Aorta (tissue), 5 donors: ENCODE measurements around the gene PPM1D. TPM values are rescaled to one million over a fixed set of nuclear protein-coding genes. Genes with fewer than 3 reads are reported as not detected.
"Not testable (repeated sequence)": the region's sequence is repeated elsewhere in the genome, so short reads cannot be mapped to it uniquely, and the experiment has no call there.

Source experiments
- ATAC-seq: fragments of 200-7000 bp; cut with Tn5 transposase; one replicate; pipeline ENCODE4 v1.9.1; 2022; ENCODE audit warnings: moderate library complexity; ENCODE audit not compliant: low FRiP score
- DNase-seq, 2 donors: peaks; one replicate each; pipeline ENCODE4 v3.0.0-alpha.2; 2020
- H3K27ac ChIP-seq, 2 donors: one replicate each; pipeline ENCODE4 v1.5.1; 2013; ENCODE audit warnings: low read length in 2 of 2, mild to moderate bottlenecking in 2 of 2, moderate library complexity in 2 of 2, control low read depth in 1 of 2, inconsistent platforms in 1 of 2, low read depth in 1 of 2
- H3K27me3 ChIP-seq, 2 donors: one replicate each; pipeline ENCODE4 v1.6.1; 2013; ENCODE audit warnings: control low read depth in 1 of 2, low read length in 1 of 2, mild to moderate bottlenecking in 1 of 2, moderate library complexity in 1 of 2; ENCODE audit not compliant: insufficient read depth in 2 of 2, control insufficient read depth in 1 of 2
- H3K36me3 ChIP-seq, 2 donors: one replicate each; pipeline ENCODE4 v1.6.1; 2013; ENCODE audit warnings: control low read depth in 1 of 2, low read length in 1 of 2, mild to moderate bottlenecking in 1 of 2; ENCODE audit not compliant: insufficient read depth in 2 of 2, control insufficient read depth in 1 of 2
- H3K4me1 ChIP-seq, 2 donors: one replicate each; pipeline ENCODE4 v1.6.1; 2013; ENCODE audit warnings: low read length in 2 of 2, control low read depth in 1 of 2, mild to moderate bottlenecking in 1 of 2, moderate library complexity in 1 of 2; ENCODE audit not compliant: insufficient read depth in 2 of 2, control insufficient read depth in 1 of 2
- H3K4me3 ChIP-seq, 2 donors: one replicate each; pipeline ENCODE4 v1.5.1; 2013; ENCODE audit warnings: low read length in 2 of 2, control low read depth in 1 of 2, mild to moderate bottlenecking in 1 of 2
- H3K9me3 ChIP-seq: one replicate; pipeline ENCODE4 v1.6.1; 2013; ENCODE audit warnings: mild to moderate bottlenecking, low read length; ENCODE audit not compliant: control insufficient read depth
- WGBS, 2 donors: extraction: QIAGEN DNeasy Blood & Tissue Kit; methylation state at CpG; one replicate each; pipeline ENCODE4 v1.1.7; 2013; 5-methylcytosine and 5-hydroxymethylcytosine counted together
- intact Hi-C, 2 donors: fragments of 100-400 bp; cut with DNase I; formaldehyde crosslinking; loops; one replicate each; pipeline versions ENCODE4 v1.14.2 to v1.15.0; 2022
- long read RNA-seq, 2 donors: library from polyadenylated mRNA; unstranded; transcript quantifications; one replicate each; pipeline ENCODE4 v2.0.0, GENCODE V29; 2020 to 2021
- polyA plus RNA-seq, 2 donors: library from polyadenylated mRNA; stranded (reverse); fragments of 200-250 nt; gene quantifications; one replicate each; pipeline ENCODE4 v1.2.3, GENCODE V29; 2013
- total RNA-seq, 2 donors: library from RNA; stranded (reverse); fragmentation: NEBNext Ultra II Directional; extraction: Animal tissue kit (Norgen Biotek cat#: 25700); gene quantifications; one replicate each; pipeline ENCODE4 v1.2.1, GENCODE V29; 2021
- donor health status: healthy with polysubstance abuse.
- donor health status: Bipolar disorder and iron deficiency.
- donor health status: DM: no; HTN: no; CAD: no.
- donor health status: DM: no; HTN: no; CAD: no.
- donor health status: DM: yes; HTN: yes; CAD: no.

PPM1D gene
- 10 to 100 TPM; 15.8 to 16.0 TPM for total RNA-seq
- 1 to 10 TPM; 2.0 to 4.4 TPM for polyA plus RNA-seq
- long read RNA-seq, donor 1, full-length matches to known transcripts: 31 of 72 reads
- long read RNA-seq, donor 1, partial matches to known transcripts: 9 of 72 reads
- long read RNA-seq, donor 1, other reads (novel, unspliced or antisense): 32 of 72 reads
- long read RNA-seq, donor 2, full-length matches to known transcripts: 10 of 18 reads
- long read RNA-seq, donor 2, partial matches to known transcripts: 2 of 18 reads
- long read RNA-seq, donor 2, other reads (novel, unspliced or antisense): 6 of 18 reads

- peak; percentile 98 for ATAC-seq
- intact Hi-C loops: loop anchor here in 1 of 2 donors (10.0 kb wide), 1 partner anchor 75 kb away; the partner anchor contains the start of gene APPBP2
- no peaks in the 10 kb centered on the region for H3K4me1 ChIP-seq
- no peaks in the 10 kb centered on the region for H3K27me3 ChIP-seq
- H3K4me3 ChIP-seq: peak within 1 kb of the TSS; percentile 55 to 91
- WGBS, 2 donors: 1% methylated on average over 78 to 83 of the region's 83 CpGs
- no peaks in the 10 kb centered on the region for H3K9me3 ChIP-seq
- H3K36me3 ChIP-seq: no peaks in the 10 kb centered on the region
- DNase-seq: peak; percentile 100
- peak within 1 kb of the TSS; percentile 82 to 91 for H3K27ac ChIP-seq
Observed at GRCh38 chr17:60599620-60600489, at the start of gene PPM1D. TSS of gene PPM1D (plus strand) at chr17:60600193. CDS start at chr17:60600415, 222 bp downstream.

GRCh38 chr17:60552255-60552654 is 47.7 kb upstream of the PPM1D start:
- H3K4me3 ChIP-seq, H3K9me3 ChIP-seq, H3K4me1 ChIP-seq, H3K36me3 ChIP-seq, intact Hi-C loops, H3K27ac ChIP-seq, DNase-seq, ATAC-seq, H3K27me3 ChIP-seq: not testable (repeated sequence)
- WGBS, 2 donors: 95 to 99% methylated on average over 5 to 8 of the region's 13 CpGs

- H3K27ac ChIP-seq: no peak overlapping the region
- H3K4me1 ChIP-seq: no peaks in the 10 kb centered on the region
- no peaks in the 10 kb centered on the region for H3K27me3 ChIP-seq
- WGBS, 2 donors: 44 to 49% methylated on average over 2 of the region's 2 CpGs
- H3K9me3 ChIP-seq: no peaks in the 10 kb centered on the region
- DNase-seq (peak in 1 of 2 donors; percentile 55), ATAC-seq (no peak)
- no peak overlapping the region for H3K4me3 ChIP-seq
- H3K36me3 ChIP-seq: no peaks in the 10 kb centered on the region
- intact Hi-C loops: no loop called here
Observed at GRCh38 chr17:60554377-60554788, 45.6 kb upstream of the PPM1D start.

GRCh38 chr17:60555786-60556185 is 44.2 kb upstream of the PPM1D start:
- Histone ChIP-seq H3K36me3 (no peaks in the 10 kb centered on the region), H3K27me3 (no peaks in the 10 kb centered on the region), H3K4me1 (no peaks in the 10 kb centered on the region), H3K4me3 (no peak overlapping the region), H3K27ac (no peak overlapping the region), H3K9me3 (no peaks in the 10 kb centered on the region)
- 96 to 98% methylated on average over 4 of the region's 4 CpGs for WGBS, 2 donors
- no peak for ATAC-seq
- intact Hi-C loops: no loop called here
- no peak for DNase-seq

GRCh38 chr17:60557805-60558204 is 42.2 kb upstream of the PPM1D start:
- Histone ChIP-seq H3K27me3 (no peaks in the 10 kb centered on the region), H3K4me1 (no peaks in the 10 kb centered on the region), H3K9me3 (no peaks in the 10 kb centered on the region), H3K4me3 (no peak overlapping the region), H3K36me3 (no peaks in the 10 kb centered on the region), H3K27ac (no peak overlapping the region)
- intact Hi-C loops: no loop called here
- WGBS, 2 donors: 74 to 77% methylated on average over 2 of the region's 2 CpGs
- no peak for ATAC-seq
- no peak for DNase-seq

- H3K4me1 ChIP-seq: no peaks in the 10 kb centered on the region
- H3K9me3 ChIP-seq: no peaks in the 10 kb centered on the region
- intact Hi-C loops: no loop called here
- H3K27me3 ChIP-seq: no peaks in the 10 kb centered on the region
- ATAC-seq (no peak), DNase-seq (no peak)
- H3K27ac ChIP-seq: no peak overlapping the region
- no peaks in the 10 kb centered on the region for H3K36me3 ChIP-seq
- no peak overlapping the region for H3K4me3 ChIP-seq
- WGBS, 2 donors: 92 to 93% methylated on average over 8 of the region's 8 CpGs
Observed at GRCh38 chr17:60559659-60559994, 40.4 kb upstream of the PPM1D start.

GRCh38 chr17:60559995-60560859 is 39.8 kb upstream of the PPM1D start:
- H3K9me3 ChIP-seq: no peaks in the 10 kb centered on the region
- intact Hi-C loops: no loop called here
- WGBS, 2 donors: 90% methylated on average over 26 of the region's 26 CpGs

GRCh38 chr17:60560860-60561257 is 39.1 kb upstream of the PPM1D start:
- intact Hi-C loops: no loop called here
- H3K4me3 ChIP-seq: no peak overlapping the region
- DNase-seq (no peak), ATAC-seq (no peak)
- H3K9me3 ChIP-seq: no peaks in the 10 kb centered on the region
- no peak overlapping the region for H3K27ac ChIP-seq
- H3K27me3 ChIP-seq: no peaks in the 10 kb centered on the region
- no peaks in the 10 kb centered on the region for H3K36me3 ChIP-seq
- 91 to 92% methylated on average over 11 of the region's 11 CpGs for WGBS, 2 donors
- no peaks in the 10 kb centered on the region for H3K4me1 ChIP-seq

More at GRCh38 chr17:60559995-60560859, 39.8 kb upstream of the PPM1D start:
- H3K27ac ChIP-seq: no peak overlapping the region
- H3K4me1 ChIP-seq: no peaks in the 10 kb centered on the region
- no peak for DNase-seq
- ATAC-seq: no peak
- no peak overlapping the region for H3K4me3 ChIP-seq
- no peaks in the 10 kb centered on the region for H3K36me3 ChIP-seq
- no peaks in the 10 kb centered on the region for H3K27me3 ChIP-seq
